WTC11 (cell line): ENCODE results near the gene OS9. TPM values are rescaled to one million over a fixed set of nuclear protein-coding genes. Genes with fewer than 3 reads are reported as not detected.
"Not testable (repeated sequence)": the region's sequence is repeated elsewhere in the genome, so short reads cannot be mapped to it uniquely, and the experiment has no call there.

Experiments used
- ATAC-seq: fragments of 200-7000 bp; cut with Tn5 transposase; 2 replicates; pipeline ENCODE4 v1.10.0; 2021; ENCODE audit warnings: mild to moderate bottlenecking, moderate library complexity
- CTCF ChIA-PET: fragments of 300-600 bp; sonication (Branson Sonifier 250); formaldehyde crosslinking; loops from one replicate; lab custom pipeline; 2021; ENCODE audit warnings: antibody characterized with exemption; lab: Charles Lee
- POLR2A ChIA-PET: fragments of 350-600 bp; sonication (Branson Sonifier 250); formaldehyde crosslinking; loops from one replicate; lab custom pipeline; 2021; ENCODE audit warnings: antibody characterized with exemption; lab: Charles Lee
- DNase-seq: peaks from one replicate; pipeline ENCODE4 v3.0.0; 2021; ENCODE audit warnings: low spot score
- H3K27ac Mint-ChIP-seq: 2 replicates; pipeline ENCODE4 v1.8.0; 2021; ENCODE audit warnings: mixed read lengths
- H3K27me3 Mint-ChIP-seq: 2 replicates; pipeline ENCODE4 v1.8.0; 2021; ENCODE audit warnings: low read depth, mild to moderate bottlenecking, moderate library complexity, mixed read lengths
- H3K36me3 Mint-ChIP-seq: 2 replicates; pipeline ENCODE4 v1.8.0; 2021; ENCODE audit warnings: mixed read lengths
- H3K4me1 Mint-ChIP-seq: 2 replicates; pipeline ENCODE4 v1.8.0; 2022; ENCODE audit warnings: mixed read lengths
- H3K4me3 Mint-ChIP-seq: 2 replicates; pipeline ENCODE4 v1.8.0; 2021; ENCODE audit warnings: mild to moderate bottlenecking, moderate library complexity, mixed read lengths
- H3K9me3 Mint-ChIP-seq: 2 replicates; pipeline ENCODE4 v1.8.0; 2021; ENCODE audit warnings: mixed read lengths
- FOXK1 ChIP-seq: sonication (generic); formaldehyde crosslinking; IDR thresholded peaks from 2 replicates; pipeline ENCODE4 v1.8.0; 2022; ENCODE audit warnings: mild to moderate bottlenecking, moderate library complexity, missing genetic modification reagents
- HMGA2 ChIP-seq: fragments of 250-450 bp; sonication (Bioruptor Pico); IDR thresholded peaks from 2 replicates; pipeline ENCODE4 v1.4.0; 2021; ENCODE audit warnings: mild to moderate bottlenecking, moderate library complexity
- MXD4 ChIP-seq: fragments of 250-450 bp; sonication (Bioruptor Pico); IDR thresholded peaks from 2 replicates; pipeline ENCODE4 v1.8.0; 2021; ENCODE audit warnings: mild to moderate bottlenecking, moderate library complexity, borderline replicate concordance
- NFE2L1 ChIP-seq: sonication (generic); formaldehyde crosslinking; IDR thresholded peaks from 2 replicates; pipeline ENCODE4 v1.8.1; 2023; ENCODE audit warnings: missing genetic modification reagents
- ZNF219 ChIP-seq: sonication (generic); formaldehyde crosslinking; IDR thresholded peaks from 2 replicates; pipeline ENCODE4 v1.8.0; 2023; ENCODE audit warnings: missing genetic modification reagents, mild to moderate bottlenecking, borderline replicate concordance
- total RNA-seq: library from RNA; stranded (reverse); gene quantifications from 3 replicates; pipeline ENCODE4 v1.2.3, GENCODE V29; 2021
- TF ChIP-seq, protein P1 (sequence below): sonication (generic); formaldehyde crosslinking; IDR thresholded peaks from 2 replicates; pipeline ENCODE4 v1.8.1; 2023; ENCODE audit warnings: mild to moderate bottlenecking, missing genetic modification reagents, borderline replicate concordance
- TF ChIP-seq, protein P2 (sequence below): sonication (generic); formaldehyde crosslinking; IDR thresholded peaks from 2 replicates; pipeline ENCODE4 v1.8.1; 2022; ENCODE audit warnings: low read depth, missing genetic modification reagents, borderline replicate concordance
- TF ChIP-seq, protein P3 (sequence below): fragments of 250-450 bp; sonication (Bioruptor Pico); IDR thresholded peaks from 2 replicates; pipeline ENCODE4 v1.9.0; 2021; ENCODE audit warnings: mild to moderate bottlenecking
- TF ChIP-seq, protein P4 (sequence below): sonication (generic); formaldehyde crosslinking; IDR thresholded peaks from 2 replicates; pipeline ENCODE4 v1.8.1; 2022; ENCODE audit warnings: mild to moderate bottlenecking, moderate library complexity, missing genetic modification reagents
- TF ChIP-seq, protein P5 (sequence below): sonication (generic); formaldehyde crosslinking; IDR thresholded peaks from 2 replicates; pipeline ENCODE4 v1.8.0; 2022; ENCODE audit warnings: mild to moderate bottlenecking, missing genetic modification reagents
- TF ChIP-seq, protein P6 (sequence below): fragments of 250-450 bp; sonication (Bioruptor Pico); IDR thresholded peaks from 2 replicates; pipeline ENCODE4 v1.8.0; 2021; ENCODE audit warnings: mild to moderate bottlenecking

Gene OS9
- total RNA-seq, 1 experiment from 2014 or later = 77.5 TPM

DNA sequence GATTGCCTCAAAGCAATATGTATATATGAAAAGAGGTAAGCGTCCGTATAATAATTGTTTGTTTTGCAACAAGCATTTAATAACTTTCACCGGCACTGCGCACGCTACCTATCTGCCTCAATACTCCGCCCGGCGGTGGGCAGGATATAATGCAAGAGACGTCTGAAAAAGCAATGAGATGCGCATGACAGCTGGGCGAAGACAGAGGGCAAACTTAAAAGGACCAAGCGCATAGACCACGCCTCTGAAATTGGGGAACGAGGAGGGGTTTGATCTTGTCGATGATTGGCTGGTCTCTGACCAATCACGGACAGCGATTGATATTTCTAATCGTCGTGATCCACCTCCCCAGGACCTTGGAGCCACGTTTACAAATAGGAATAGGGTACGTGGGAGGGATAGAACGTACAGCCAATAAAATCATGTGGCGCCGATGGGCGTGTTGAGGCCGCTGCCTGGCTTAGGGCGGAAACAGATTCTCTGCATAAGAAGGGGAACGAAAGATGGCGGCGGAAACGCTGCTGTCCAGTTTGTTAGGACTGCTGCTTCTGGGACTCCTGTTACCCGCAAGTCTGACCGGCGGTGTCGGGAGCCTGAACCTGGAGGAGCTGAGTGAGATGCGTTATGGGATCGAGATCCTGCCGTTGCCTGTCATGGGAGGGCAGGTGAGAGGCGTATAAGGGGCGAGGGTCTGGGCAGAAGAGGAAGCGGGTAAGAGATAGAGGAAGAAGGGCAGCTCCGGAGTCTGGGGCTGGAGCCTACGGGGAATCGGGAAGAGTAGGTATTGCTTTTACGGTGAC lies at the start of gene OS9 (continued):
- TF ChIP-seq, protein P1, sequence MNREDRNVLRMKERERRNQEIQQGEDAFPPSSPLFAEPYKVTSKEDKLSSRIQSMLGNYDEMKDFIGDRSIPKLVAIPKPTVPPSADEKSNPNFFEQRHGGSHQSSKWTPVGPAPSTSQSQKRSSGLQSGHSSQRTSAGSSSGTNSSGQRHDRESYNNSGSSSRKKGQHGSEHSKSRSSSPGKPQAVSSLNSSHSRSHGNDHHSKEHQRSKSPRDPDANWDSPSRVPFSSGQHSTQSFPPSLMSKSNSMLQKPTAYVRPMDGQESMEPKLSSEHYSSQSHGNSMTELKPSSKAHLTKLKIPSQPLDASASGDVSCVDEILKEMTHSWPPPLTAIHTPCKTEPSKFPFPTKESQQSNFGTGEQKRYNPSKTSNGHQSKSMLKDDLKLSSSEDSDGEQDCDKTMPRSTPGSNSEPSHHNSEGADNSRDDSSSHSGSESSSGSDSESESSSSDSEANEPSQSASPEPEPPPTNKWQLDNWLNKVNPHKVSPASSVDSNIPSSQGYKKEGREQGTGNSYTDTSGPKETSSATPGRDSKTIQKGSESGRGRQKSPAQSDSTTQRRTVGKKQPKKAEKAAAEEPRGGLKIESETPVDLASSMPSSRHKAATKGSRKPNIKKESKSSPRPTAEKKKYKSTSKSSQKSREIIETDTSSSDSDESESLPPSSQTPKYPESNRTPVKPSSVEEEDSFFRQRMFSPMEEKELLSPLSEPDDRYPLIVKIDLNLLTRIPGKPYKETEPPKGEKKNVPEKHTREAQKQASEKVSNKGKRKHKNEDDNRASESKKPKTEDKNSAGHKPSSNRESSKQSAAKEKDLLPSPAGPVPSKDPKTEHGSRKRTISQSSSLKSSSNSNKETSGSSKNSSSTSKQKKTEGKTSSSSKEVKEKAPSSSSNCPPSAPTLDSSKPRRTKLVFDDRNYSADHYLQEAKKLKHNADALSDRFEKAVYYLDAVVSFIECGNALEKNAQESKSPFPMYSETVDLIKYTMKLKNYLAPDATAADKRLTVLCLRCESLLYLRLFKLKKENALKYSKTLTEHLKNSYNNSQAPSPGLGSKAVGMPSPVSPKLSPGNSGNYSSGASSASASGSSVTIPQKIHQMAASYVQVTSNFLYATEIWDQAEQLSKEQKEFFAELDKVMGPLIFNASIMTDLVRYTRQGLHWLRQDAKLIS (CRISPR knock-in tag) = no peak

DNA sequence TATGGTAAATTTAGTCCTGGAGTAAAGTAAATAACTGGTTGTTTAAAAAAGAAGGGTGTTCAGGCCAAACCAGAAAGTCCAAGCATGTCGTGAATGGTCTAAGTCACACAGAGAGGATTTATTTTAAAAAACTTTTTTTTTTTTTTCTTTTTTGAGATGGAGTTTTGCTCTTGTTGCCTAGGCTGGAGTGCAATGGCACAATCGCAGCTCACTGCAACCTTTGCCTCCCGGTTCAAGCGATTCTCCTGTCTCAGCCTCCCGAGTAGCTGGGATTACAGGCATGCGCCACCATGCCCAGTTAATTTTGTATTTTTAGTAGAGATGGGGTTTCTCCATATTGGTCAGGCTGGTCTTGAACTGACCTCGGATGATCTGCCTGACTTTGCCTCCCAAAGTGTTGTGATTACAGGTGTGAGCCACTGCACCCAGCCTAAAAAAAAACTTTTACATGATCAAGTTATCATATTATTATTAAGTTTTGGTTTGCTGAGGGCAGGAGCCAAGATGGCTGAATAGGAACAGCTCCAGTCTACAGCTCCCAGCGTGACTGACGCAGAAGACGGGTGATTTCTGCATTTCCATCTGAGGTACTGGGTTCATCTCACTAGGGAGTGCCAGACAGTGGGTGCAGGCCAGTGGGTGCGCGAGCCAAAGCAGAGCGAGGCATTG lies 47.8 kb upstream of the OS9 start:
- H3K4me3 Mint-ChIP-seq, CTCF ChIA-PET, POLR2A ChIA-PET, ATAC-seq, H3K27ac Mint-ChIP-seq, DNase-seq: not testable (repeated sequence)
- Mint-ChIP-seq H3K4me1 (peaks cover 10% of the 10 kb centered on the region), H3K9me3 (peaks cover 31% of the 10 kb centered on the region), H3K36me3 (peaks cover 23% of the 10 kb centered on the region), H3K27me3 (peaks cover 12% of the 10 kb centered on the region)

DNA sequence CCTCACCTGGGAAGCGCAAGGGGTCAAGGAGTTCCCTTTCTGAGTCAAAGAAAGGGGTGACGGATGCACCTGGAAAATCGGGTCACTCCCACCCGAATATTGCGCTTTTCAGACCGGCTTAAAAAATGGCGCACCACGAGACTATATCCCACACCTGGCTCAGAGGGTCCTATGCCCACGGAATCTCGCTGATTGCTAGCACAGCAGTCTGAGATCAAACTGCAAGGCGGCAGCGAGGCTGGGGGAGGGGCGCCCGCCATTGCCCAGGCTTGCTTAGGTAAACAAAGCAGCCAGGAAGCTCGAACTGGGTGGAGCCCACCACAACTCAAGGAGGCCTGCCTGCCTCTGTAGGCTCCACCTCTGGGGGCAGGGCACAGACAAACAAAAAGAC lies 47.3 kb upstream of the OS9 start:
- H3K4me1 Mint-ChIP-seq, H3K27me3 Mint-ChIP-seq, H3K4me3 Mint-ChIP-seq, CTCF ChIA-PET, ATAC-seq, POLR2A ChIA-PET, DNase-seq, H3K27ac Mint-ChIP-seq: not testable (repeated sequence)
- Mint-ChIP-seq H3K36me3 (peaks cover 23% of the 10 kb centered on the region), H3K9me3 (peaks cover 26% of the 10 kb centered on the region)

DNA sequence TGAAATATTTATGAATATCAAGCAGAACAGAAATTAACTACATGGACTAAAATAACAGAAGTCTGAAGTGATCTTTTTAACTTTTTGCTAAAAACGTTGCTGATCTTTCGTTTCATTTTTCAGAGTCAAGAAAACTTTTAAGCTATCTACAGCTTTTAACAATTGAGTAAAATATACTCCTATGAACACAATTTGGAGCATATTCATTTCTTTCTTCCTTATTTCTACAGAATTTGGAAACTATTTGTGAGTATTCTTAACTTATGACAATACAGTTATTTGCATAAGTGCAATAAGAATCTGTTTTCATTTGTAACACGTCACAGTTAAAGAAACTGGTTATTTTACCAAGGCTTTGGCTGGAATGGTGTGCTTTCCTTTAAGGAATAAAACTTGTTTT lies 39.9 kb upstream of the OS9 start:
- CTCF ChIA-PET = no interaction called here
- H3K36me3 Mint-ChIP-seq = peaks cover 16% of the 10 kb centered on the region
- no peak for TF ChIP-seq HMGA2 (CRISPR knock-in tag)
- no peak for TF ChIP-seq FOXK1 (CRISPR knock-in tag)
- TF ChIP-seq MXD4 (CRISPR knock-in tag) = no peak
- TF ChIP-seq NFE2L1 (CRISPR knock-in tag) = no peak
- TF ChIP-seq, protein P2, sequence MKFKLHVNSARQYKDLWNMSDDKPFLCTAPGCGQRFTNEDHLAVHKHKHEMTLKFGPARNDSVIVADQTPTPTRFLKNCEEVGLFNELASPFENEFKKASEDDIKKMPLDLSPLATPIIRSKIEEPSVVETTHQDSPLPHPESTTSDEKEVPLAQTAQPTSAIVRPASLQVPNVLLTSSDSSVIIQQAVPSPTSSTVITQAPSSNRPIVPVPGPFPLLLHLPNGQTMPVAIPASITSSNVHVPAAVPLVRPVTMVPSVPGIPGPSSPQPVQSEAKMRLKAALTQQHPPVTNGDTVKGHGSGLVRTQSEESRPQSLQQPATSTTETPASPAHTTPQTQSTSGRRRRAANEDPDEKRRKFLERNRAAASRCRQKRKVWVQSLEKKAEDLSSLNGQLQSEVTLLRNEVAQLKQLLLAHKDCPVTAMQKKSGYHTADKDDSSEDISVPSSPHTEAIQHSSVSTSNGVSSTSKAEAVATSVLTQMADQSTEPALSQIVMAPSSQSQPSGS (CRISPR knock-in tag) = no peak
- no peak for TF ChIP-seq ZNF219
- TF ChIP-seq, protein P3, sequence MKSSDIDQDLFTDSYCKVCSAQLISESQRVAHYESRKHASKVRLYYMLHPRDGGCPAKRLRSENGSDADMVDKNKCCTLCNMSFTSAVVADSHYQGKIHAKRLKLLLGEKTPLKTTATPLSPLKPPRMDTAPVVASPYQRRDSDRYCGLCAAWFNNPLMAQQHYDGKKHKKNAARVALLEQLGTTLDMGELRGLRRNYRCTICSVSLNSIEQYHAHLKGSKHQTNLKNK (CRISPR knock-in tag) = no peak
- TF ChIP-seq, protein P4, sequence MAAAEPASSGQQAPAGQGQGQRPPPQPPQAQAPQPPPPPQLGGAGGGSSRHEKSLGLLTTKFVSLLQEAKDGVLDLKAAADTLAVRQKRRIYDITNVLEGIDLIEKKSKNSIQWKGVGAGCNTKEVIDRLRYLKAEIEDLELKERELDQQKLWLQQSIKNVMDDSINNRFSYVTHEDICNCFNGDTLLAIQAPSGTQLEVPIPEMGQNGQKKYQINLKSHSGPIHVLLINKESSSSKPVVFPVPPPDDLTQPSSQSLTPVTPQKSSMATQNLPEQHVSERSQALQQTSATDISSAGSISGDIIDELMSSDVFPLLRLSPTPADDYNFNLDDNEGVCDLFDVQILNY = no peak
- TF ChIP-seq, protein P5, sequence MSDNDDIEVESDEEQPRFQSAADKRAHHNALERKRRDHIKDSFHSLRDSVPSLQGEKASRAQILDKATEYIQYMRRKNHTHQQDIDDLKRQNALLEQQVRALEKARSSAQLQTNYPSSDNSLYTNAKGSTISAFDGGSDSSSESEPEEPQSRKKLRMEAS (CRISPR knock-in tag) = no peak
- TF ChIP-seq, protein P6, sequence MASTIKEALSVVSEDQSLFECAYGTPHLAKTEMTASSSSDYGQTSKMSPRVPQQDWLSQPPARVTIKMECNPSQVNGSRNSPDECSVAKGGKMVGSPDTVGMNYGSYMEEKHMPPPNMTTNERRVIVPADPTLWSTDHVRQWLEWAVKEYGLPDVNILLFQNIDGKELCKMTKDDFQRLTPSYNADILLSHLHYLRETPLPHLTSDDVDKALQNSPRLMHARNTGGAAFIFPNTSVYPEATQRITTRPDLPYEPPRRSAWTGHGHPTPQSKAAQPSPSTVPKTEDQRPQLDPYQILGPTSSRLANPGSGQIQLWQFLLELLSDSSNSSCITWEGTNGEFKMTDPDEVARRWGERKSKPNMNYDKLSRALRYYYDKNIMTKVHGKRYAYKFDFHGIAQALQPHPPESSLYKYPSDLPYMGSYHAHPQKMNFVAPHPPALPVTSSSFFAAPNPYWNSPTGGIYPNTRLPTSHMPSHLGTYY (CRISPR knock-in tag) = no peak
- H3K27ac Mint-ChIP-seq = no peak overlapping the region
- ATAC-seq (no peak), DNase-seq (no peak)
- POLR2A ChIA-PET = no interaction called here
- H3K4me3 Mint-ChIP-seq = no peak overlapping the region
- H3K9me3 Mint-ChIP-seq = peaks cover 47% of the 10 kb centered on the region
- peaks cover 41% of the 10 kb centered on the region for H3K27me3 Mint-ChIP-seq
- H3K4me1 Mint-ChIP-seq = no peaks in the 10 kb centered on the region
